ENCODE results near the gene PLTP.
A peak's percentile ranks its signal among the peaks of the same experiment; 100 is the strongest.

The PLTP gene

GRCh38 chr20:45909336-45909808 is 2.6 kb downstream of the PLTP start:
- peaks cover 25% of the 10 kb centered on the region for H3K4me1 ChIP-seq (ENCODE audit: insufficient read depth, poor library complexity, severe bottlenecking)
- no peaks in the 10 kb centered on the region for H3K9me3 ChIP-seq (ENCODE audit: severe bottlenecking)
- ATAC-seq (ENCODE audit: low read depth) (no peak), DNase-seq (ENCODE audit: low spot score) (no peak)
- no peak for TF ChIP-seq CTCF (IDR thresholded peaks at IDR 0.05; ENCODE audit: poor library complexity, severe bottlenecking)
- H3K36me3 ChIP-seq (ENCODE audit: low read depth) = no peaks in the 10 kb centered on the region
- no peaks in the 10 kb centered on the region for H3K27me3 ChIP-seq (ENCODE audit: insufficient read depth, poor library complexity, severe bottlenecking)
- H3K27ac ChIP-seq (ENCODE audit: poor library complexity, severe bottlenecking) = no peak overlapping the region
- H3K4me3 ChIP-seq (ENCODE audit: severe bottlenecking) = no peak overlapping the region

- H3K27ac ChIP-seq (ENCODE audit: poor library complexity, severe bottlenecking) = no peak overlapping the region
- no peak for TF ChIP-seq CTCF (IDR thresholded peaks at IDR 0.05; ENCODE audit: poor library complexity, severe bottlenecking)
- no peaks in the 10 kb centered on the region for H3K9me3 ChIP-seq (ENCODE audit: severe bottlenecking)
- H3K27me3 ChIP-seq (ENCODE audit: insufficient read depth, poor library complexity, severe bottlenecking) = no peaks in the 10 kb centered on the region
- peaks cover 25% of the 10 kb centered on the region for H3K4me1 ChIP-seq (ENCODE audit: insufficient read depth, poor library complexity, severe bottlenecking)
- no peak overlapping the region for H3K4me3 ChIP-seq (ENCODE audit: severe bottlenecking)
- ATAC-seq (ENCODE audit: low read depth) (no peak), DNase-seq (ENCODE audit: low spot score) (no peak)
- no peaks in the 10 kb centered on the region for H3K36me3 ChIP-seq (ENCODE audit: low read depth)
These were observed 3.9 kb downstream of the PLTP start for GRCh38 chr20:45908084-45908483.

GRCh38 chr20:45907219-45907948 is 4.6 kb downstream of the PLTP start:
- no peak for DNase-seq (ENCODE audit: low spot score)
- no peak for TF ChIP-seq CTCF (IDR thresholded peaks at IDR 0.05; ENCODE audit: poor library complexity, severe bottlenecking)
- ATAC-seq (ENCODE audit: low read depth) = no peak

GRCh38 chr20:45905505-45906079 is 6.4 kb downstream of the PLTP start:
- ATAC-seq (ENCODE audit: low read depth) (peak; percentile 94), DNase-seq (ENCODE audit: low spot score) (peak; percentile 93)
- H3K36me3 ChIP-seq (ENCODE audit: low read depth) = no peaks in the 10 kb centered on the region
- TF ChIP-seq CTCF (IDR thresholded peaks at IDR 0.05; ENCODE audit: poor library complexity, severe bottlenecking) = no peak
- no peaks in the 10 kb centered on the region for H3K27me3 ChIP-seq (ENCODE audit: insufficient read depth, poor library complexity, severe bottlenecking)
- peak overlapping the region; percentile 8 for H3K27ac ChIP-seq (ENCODE audit: poor library complexity, severe bottlenecking)
- no peak overlapping the region for H3K4me3 ChIP-seq (ENCODE audit: severe bottlenecking)
- H3K4me1 ChIP-seq (ENCODE audit: insufficient read depth, poor library complexity, severe bottlenecking) = peaks cover 10% of the 10 kb centered on the region
- H3K9me3 ChIP-seq (ENCODE audit: severe bottlenecking) = no peaks in the 10 kb centered on the region

More at GRCh38 chr20:45907219-45907948, 4.6 kb downstream of the PLTP start:
- Histone ChIP-seq H3K36me3 (ENCODE audit: low read depth) (no peaks in the 10 kb centered on the region), H3K9me3 (ENCODE audit: severe bottlenecking) (no peaks in the 10 kb centered on the region), H3K4me1 (ENCODE audit: insufficient read depth, poor library complexity, severe bottlenecking) (peaks cover 24% of the 10 kb centered on the region), H3K27me3 (ENCODE audit: insufficient read depth, poor library complexity, severe bottlenecking) (no peaks in the 10 kb centered on the region), H3K4me3 (ENCODE audit: severe bottlenecking) (no peak overlapping the region), H3K27ac (ENCODE audit: poor library complexity, severe bottlenecking) (no peak overlapping the region)
